ENCODE data around the gene LSAMP.

DNA sequence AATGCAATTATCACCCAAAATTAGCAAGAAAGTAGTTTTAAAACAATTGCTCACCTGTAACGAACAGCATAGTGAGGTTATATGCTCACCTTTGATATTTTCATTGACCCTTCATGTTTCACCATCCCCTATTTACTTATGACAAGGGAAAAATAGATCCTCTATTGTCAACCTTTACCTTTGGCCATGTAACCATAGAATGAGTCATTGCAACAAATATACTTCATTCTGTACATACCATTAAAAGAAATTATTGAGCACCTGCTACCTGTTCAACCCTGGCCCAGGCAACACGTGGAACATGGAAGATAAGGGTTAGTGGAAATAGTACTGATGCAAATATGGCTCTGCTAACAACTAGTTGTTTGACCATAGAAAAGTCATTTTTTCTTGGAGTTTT lies 20.2 kb downstream of the LSAMP start:
- TF ChIP-seq, protein P1, sequence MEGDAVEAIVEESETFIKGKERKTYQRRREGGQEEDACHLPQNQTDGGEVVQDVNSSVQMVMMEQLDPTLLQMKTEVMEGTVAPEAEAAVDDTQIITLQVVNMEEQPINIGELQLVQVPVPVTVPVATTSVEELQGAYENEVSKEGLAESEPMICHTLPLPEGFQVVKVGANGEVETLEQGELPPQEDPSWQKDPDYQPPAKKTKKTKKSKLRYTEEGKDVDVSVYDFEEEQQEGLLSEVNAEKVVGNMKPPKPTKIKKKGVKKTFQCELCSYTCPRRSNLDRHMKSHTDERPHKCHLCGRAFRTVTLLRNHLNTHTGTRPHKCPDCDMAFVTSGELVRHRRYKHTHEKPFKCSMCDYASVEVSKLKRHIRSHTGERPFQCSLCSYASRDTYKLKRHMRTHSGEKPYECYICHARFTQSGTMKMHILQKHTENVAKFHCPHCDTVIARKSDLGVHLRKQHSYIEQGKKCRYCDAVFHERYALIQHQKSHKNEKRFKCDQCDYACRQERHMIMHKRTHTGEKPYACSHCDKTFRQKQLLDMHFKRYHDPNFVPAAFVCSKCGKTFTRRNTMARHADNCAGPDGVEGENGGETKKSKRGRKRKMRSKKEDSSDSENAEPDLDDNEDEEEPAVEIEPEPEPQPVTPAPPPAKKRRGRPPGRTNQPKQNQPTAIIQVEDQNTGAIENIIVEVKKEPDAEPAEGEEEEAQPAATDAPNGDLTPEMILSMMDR (IDR thresholded peaks at IDR 0.05), result no peak
- TF ChIP-seq POLR2A (IDR thresholded peaks at IDR 0.05), result no peak

Data from esophagus squamous epithelium (tissue), 4 donors.